H1 (cell line): ENCODE measurements around the gene CAPN15. TPM values are rescaled to one million over a fixed set of nuclear protein-coding genes. Genes with fewer than 3 reads are reported as not detected.
A peak's percentile ranks its signal among the peaks of the same experiment; 100 is the strongest.

Source experiments
- CTCF ChIA-PET: fragments of 300-600 bp; sonication (Branson Sonifier 250); formaldehyde crosslinking; loops from one replicate; lab custom pipeline; 2021; ENCODE audit not compliant: partially characterized antibody; lab: Charles Lee
- POLR2A ChIA-PET: fragments of 300-600 bp; sonication (Branson Sonifier 250); formaldehyde crosslinking; loops from one replicate; lab custom pipeline; 2021; ENCODE audit warnings: inconsistent platforms; ENCODE audit not compliant: partially characterized antibody; lab: Charles Lee
- DNase-seq, 2 experiments: peaks; one replicate each; pipeline versions ENCODE4 v3.0.0 to v3.0.0-alpha.2; 2010 to 2022; ENCODE audit warnings: low spot score in 2 of 2, low read depth in 1 of 2, mixed read lengths in 1 of 2
- FAIRE-seq: peaks from 2 replicates; lab custom pipeline; 2011; peaks lifted over from hg19 to GRCh38; lab: Jason Lieb, UNC
- H2AFZ ChIP-seq: 2 replicates; pipeline ENCODE4 v1.8.1; 2012; ENCODE audit warnings: low read length, inconsistent platforms
- H2AK5ac ChIP-seq: 2 replicates; pipeline ENCODE4 v1.6.1; 2013; ENCODE audit warnings: low read depth, low read length
- H2BK120ac ChIP-seq: replicated peaks from 2 replicates; pipeline ENCODE3; 2013; ENCODE audit warnings: low read depth, low read length, inconsistent platforms
- H2BK12ac ChIP-seq: 2 replicates; pipeline ENCODE4 v1.6.1; 2013; ENCODE audit warnings: low read depth, low read length
- H2BK15ac ChIP-seq: 2 replicates; pipeline ENCODE4 v1.6.1; 2013; ENCODE audit warnings: low read length
- H2BK20ac ChIP-seq: 2 replicates; pipeline ENCODE4 v1.6.1; 2013; ENCODE audit warnings: low read length
- H2BK5ac ChIP-seq: 2 replicates; pipeline ENCODE4 v1.6.1; 2013; ENCODE audit warnings: low read depth, low read length
- H3K14ac ChIP-seq: 2 replicates; pipeline ENCODE4 v1.6.1; 2013; ENCODE audit warnings: inconsistent platforms; ENCODE audit not compliant: insufficient read length
- H3K18ac ChIP-seq: 2 replicates; pipeline ENCODE4 v1.6.1; 2013; ENCODE audit warnings: low read length; ENCODE audit errors: extremely low read depth
- H3K23ac ChIP-seq: 2 replicates; pipeline ENCODE4 v1.6.1; 2013; ENCODE audit warnings: inconsistent platforms; ENCODE audit not compliant: insufficient read length
- H3K23me2 ChIP-seq: 2 replicates; pipeline ENCODE4 v1.6.1; 2013; ENCODE audit warnings: low read depth, low read length
- H3K27ac ChIP-seq: 2 replicates; pipeline ENCODE4 v1.6.1; 2011; ENCODE audit warnings: low read depth, low read length, inconsistent platforms
- H3K27me3 ChIP-seq, 4 experiments: replicated peaks in 1 of 4; 1 replicate in 1 of 4; 2 replicates in 3 of 4; pipeline versions ENCODE4 v1.6.1 to v1.8.1; 2011 to 2013; ENCODE audit warnings: low read length in 3 of 4, mild to moderate bottlenecking in 3 of 4, inconsistent platforms in 2 of 4, mixed read lengths in 2 of 4, moderate library complexity in 1 of 4; ENCODE audit not compliant: control insufficient read depth in 3 of 4, insufficient read depth in 3 of 4; ENCODE audit errors: extremely low read depth in 1 of 4
- H3K36me3 ChIP-seq, 4 experiments: 2 replicates each; pipeline versions ENCODE4 v1.6.1 to v1.8.1; 2011 to 2013; ENCODE audit warnings: mild to moderate bottlenecking in 4 of 4, low read length in 3 of 4, moderate library complexity in 2 of 4, control low read depth in 1 of 4, inconsistent platforms in 1 of 4; ENCODE audit not compliant: insufficient read depth in 4 of 4, control insufficient read depth in 2 of 4
- H3K4ac ChIP-seq: replicated peaks from 2 replicates; pipeline ENCODE3; 2013; ENCODE audit warnings: low read length, low read depth, mixed read lengths, inconsistent platforms; ENCODE audit not compliant: insufficient read length
- H3K4me1 ChIP-seq, 4 experiments: replicated peaks in 1 of 4; 1 replicate in 1 of 4; 2 replicates in 3 of 4; pipeline versions ENCODE4 v1.6.1 to v1.8.1; 2011 to 2013; ENCODE audit warnings: low read length in 3 of 4, inconsistent platforms in 2 of 4, mixed read lengths in 1 of 4; ENCODE audit not compliant: insufficient read depth in 4 of 4, control insufficient read depth in 3 of 4
- H3K4me2 ChIP-seq, 2 experiments: 2 replicates each; pipeline versions ENCODE4 v1.6.1 to v1.8.1; 2011 to 2013; ENCODE audit warnings: low read depth in 2 of 2, low read length in 2 of 2, control low read depth in 1 of 2, inconsistent platforms in 1 of 2, mild to moderate bottlenecking in 1 of 2; ENCODE audit not compliant: insufficient read depth in 1 of 2
- H3K4me3 ChIP-seq, 4 experiments: fragments of 200-600, 300-600 bp in 1 of 4; sonication (generic), shearing (Covaris generic), sonication (Bioruptor Twin) in 1 of 4; 2 replicates each; pipeline versions ENCODE4 v1.5.1 to v1.8.1; 2011 to 2016; ENCODE audit warnings: low read length in 4 of 4, low read depth in 3 of 4, control low read depth in 2 of 4, inconsistent platforms in 2 of 4, mild to moderate bottlenecking in 2 of 4, mixed read lengths in 1 of 4, moderate library complexity in 1 of 4; ENCODE audit not compliant: insufficient read depth in 2 of 4; ENCODE audit errors: extremely low read depth in 1 of 4
- H3K56ac ChIP-seq: replicated peaks from 2 replicates; pipeline ENCODE3; 2013; ENCODE audit warnings: low read depth, mild to moderate bottlenecking, mixed read lengths, low read length, inconsistent platforms; ENCODE audit not compliant: insufficient read length
- H3K79me1 ChIP-seq: 2 replicates; pipeline ENCODE4 v1.6.1; 2013; ENCODE audit warnings: low read depth, low read length, control low read depth
- H3K79me2 ChIP-seq, 2 experiments: 2 replicates each; pipeline versions ENCODE4 v1.6.1 to v1.8.1; 2012 to 2013; ENCODE audit warnings: low read length in 2 of 2, mild to moderate bottlenecking in 2 of 2, inconsistent platforms in 1 of 2; ENCODE audit not compliant: insufficient read depth in 2 of 2, control insufficient read depth in 1 of 2
- H3K9ac ChIP-seq, 4 experiments: replicated peaks in 1 of 4; 1 replicate in 1 of 4; 2 replicates in 3 of 4; pipeline versions ENCODE4 v1.6.1 to v1.8.1; 2011 to 2013; ENCODE audit warnings: low read depth in 3 of 4, low read length in 3 of 4, control low read depth in 2 of 4, mild to moderate bottlenecking in 2 of 4, moderate library complexity in 2 of 4, inconsistent platforms in 1 of 4; ENCODE audit errors: extremely low read depth in 1 of 4
- H3K9me3 ChIP-seq, 2 experiments: 2 replicates each; pipeline versions ENCODE4 v1.6.1 to v1.8.1; 2012 to 2013; ENCODE audit warnings: mild to moderate bottlenecking in 2 of 2, moderate library complexity in 2 of 2, control low read depth in 1 of 2, inconsistent platforms in 1 of 2, low read depth in 1 of 2, low read length in 1 of 2, mixed read lengths in 1 of 2; ENCODE audit not compliant: insufficient read depth in 2 of 2
- H4K20me1 ChIP-seq, 2 experiments: replicated peaks in 1 of 2; 2 replicates each; pipeline versions ENCODE3 to v1.8.1; 2011 to 2013; ENCODE audit warnings: inconsistent platforms in 2 of 2, low read length in 2 of 2, mild to moderate bottlenecking in 1 of 2; ENCODE audit not compliant: insufficient read depth in 2 of 2, control insufficient read depth in 1 of 2
- H4K5ac ChIP-seq: 2 replicates; pipeline ENCODE4 v1.6.1; 2013; ENCODE audit warnings: low read length, low read depth, mixed read lengths, inconsistent platforms; ENCODE audit not compliant: insufficient read length
- H4K8ac ChIP-seq: 2 replicates; pipeline ENCODE4 v1.8.0; 2013; ENCODE audit warnings: mild to moderate bottlenecking, moderate library complexity, low read length, inconsistent platforms; ENCODE audit not compliant: insufficient read depth; ENCODE audit errors: extremely low read depth
- H4K91ac ChIP-seq: replicated peaks from 2 replicates; pipeline ENCODE3; 2013; ENCODE audit warnings: low read length, mixed read lengths, inconsistent platforms; ENCODE audit not compliant: insufficient read length
- CHD1 ChIP-seq: IDR thresholded peaks from 2 replicates; pipeline ENCODE4 v1.6.1; 2012; ENCODE audit warnings: low read depth, low read length, improper control_type of control experiment
- CTBP2 ChIP-seq: IDR thresholded peaks from 2 replicates; pipeline ENCODE4 v1.7.0; 2011; ENCODE audit warnings: borderline replicate concordance, mild to moderate bottlenecking, moderate library complexity, mixed read lengths, low read length; ENCODE audit not compliant: insufficient read depth, insufficient read length
- KDM1A ChIP-seq: fragments of 200-600, 300-600 bp; sonication (generic); IDR thresholded peaks from 2 replicates; pipeline ENCODE4 v1.7.1; 2016; ENCODE audit warnings: mild to moderate bottlenecking, low read length, borderline replicate concordance
- MAFK ChIP-seq: IDR thresholded peaks from 2 replicates; pipeline ENCODE4 v1.6.1; 2012; ENCODE audit warnings: low read depth, mild to moderate bottlenecking, improper control_type of control experiment, low read length
- SP1 ChIP-seq: IDR thresholded peaks from 2 replicates; pipeline ENCODE4 v1.6.1; 2011; ENCODE audit warnings: low read depth, low read length
- TCF12 ChIP-seq: IDR thresholded peaks from 2 replicates; pipeline ENCODE4 v1.6.1; 2011; ENCODE audit warnings: low read depth, mild to moderate bottlenecking, low read length
- ZNF274 ChIP-seq: IDR thresholded peaks from 2 replicates; pipeline ENCODE4 v1.7.0; 2012; ENCODE audit warnings: low read length, borderline replicate concordance; ENCODE audit errors: extremely low read depth
- WGBS, 2 experiments: shearing (Covaris generic) in 1 of 2; methylation state at CpG; one replicate each; pipeline versions ENCODE4 v1.1.6 to v1.1.7; 2013 to 2015; ENCODE audit warnings: low lambda C conversion rate in 2 of 2, mixed read lengths in 2 of 2, inconsistent platforms in 1 of 2, low coverage in 1 of 2, missing lambda C conversion rate in 1 of 2; ENCODE audit not compliant: insufficient replicate concordance in 2 of 2, insufficient coverage in 1 of 2, insufficient read length in 1 of 2; ENCODE audit errors: extremely low coverage in 1 of 2, missing lambda C conversion rate in 1 of 2; 5-methylcytosine and 5-hydroxymethylcytosine counted together
- polyA plus RNA-seq, 7 experiments: library from polyadenylated mRNA; depleted of rRNA in 3 of 7; stranded (reverse) in 5 of 7; unstranded in 2 of 7; fragments of >200 nt in 5 of 7; fragments of 200-250 nt in 2 of 7; gene quantifications; 1 replicate in 5 of 7; 2 replicates in 1 of 7; 4 replicates in 1 of 7; pipeline versions ENCODE4 v1.2.1 to v1.2.3, GENCODE V29; 2011 to 2013; ENCODE audit warnings: missing spikeins in 2 of 7, mixed read lengths in 2 of 7
- total RNA-seq: library from RNA; stranded (reverse); fragmentation: NEBNext Ultra II Directional; extraction: Animal tissue kit (Norgen Biotek cat#: 25700); gene quantifications from 2 replicates; pipeline ENCODE4 v1.2.1, GENCODE V29; 2021

Gene CAPN15
- total and polyA plus RNA-seq, 2 of the 8 experiments (the other 6 are each of a cell fraction or from before 2014, with no cell fraction given) = 38.9 to 76.9 TPM

DNA sequence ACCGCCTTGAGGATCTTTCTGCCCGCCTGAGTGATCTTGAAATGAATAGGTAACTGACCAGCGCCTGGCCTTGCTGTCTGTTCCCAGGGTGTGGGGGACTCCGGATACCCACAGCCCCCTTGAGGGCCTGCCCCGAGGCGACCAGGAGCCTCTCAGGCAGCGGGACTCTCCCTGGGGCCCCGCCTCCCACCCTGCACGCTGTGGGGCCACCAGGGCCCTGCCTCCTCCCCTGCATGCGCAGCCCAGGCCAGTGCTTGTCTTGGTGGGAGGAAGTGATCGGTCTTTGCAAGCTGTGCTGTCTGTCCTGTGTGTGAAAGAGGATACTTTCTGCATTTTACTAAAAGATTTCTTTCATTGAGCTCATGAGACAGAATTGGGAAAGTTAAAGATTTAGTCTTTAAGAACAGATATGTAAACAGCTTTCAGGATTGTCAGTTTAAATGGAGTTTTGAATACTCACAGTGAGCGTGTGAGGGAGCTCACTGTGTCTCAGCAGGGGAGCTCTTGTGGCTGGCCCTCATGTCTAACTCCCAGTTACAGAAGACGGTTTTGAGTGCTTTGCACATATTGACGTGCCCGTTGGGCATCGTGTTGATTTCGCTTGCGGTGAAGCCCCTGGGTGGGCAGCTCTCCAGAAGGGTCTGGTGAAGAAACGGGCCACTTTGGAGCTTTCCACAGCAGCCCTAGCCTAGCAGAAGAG is 36.1 kb upstream of the CAPN15 start:
- Histone ChIP-seq H3K23ac (no peak overlapping the region), H4K20me1 (peaks cover 0 to 4% of the 10 kb centered on the region in 2 experiments), H3K79me1 (no peaks in the 10 kb centered on the region), H4K5ac (no peak overlapping the region), H2BK20ac (no peak overlapping the region), H3K27me3 (no peaks in the 10 kb centered on the region), H2AFZ (no peak overlapping the region), H3K4me3 (no peak overlapping the region), H3K9me3 (no peaks in the 10 kb centered on the region), H3K14ac (no peak overlapping the region), H2BK15ac (no peak overlapping the region), H3K79me2 (no peaks in the 10 kb centered on the region), H2BK5ac (no peak overlapping the region), H4K8ac (peak overlapping the region; percentile 62; the same call in 1 of the 2 replicates), H3K56ac (no peak overlapping the region), H2BK120ac (no peak overlapping the region), H3K18ac (peak overlapping the region; percentile 13; the same call in 1 of the 2 replicates), H3K4me2 (no peak overlapping the region), H2BK12ac (peak overlapping the region; percentile 75; the same call in 1 of the 2 replicates), H3K36me3 (no peaks in the 10 kb centered on the region; a peak in 1 of 8 replicates), H3K4me1 (peaks cover 6 to 9% (median 7%) of the 10 kb centered on the region in 4 experiments), H3K23me2 (no peaks in the 10 kb centered on the region), H2AK5ac (peak overlapping the region; percentile 11; the same call in 1 of the 2 replicates), H4K91ac (no peak overlapping the region), H3K9ac (no peak overlapping the region), H3K4ac (no peak overlapping the region), H3K27ac (no peak overlapping the region)
- 78% methylated on average over 19 of the region's 19 CpGs; no CpG with 5 or more reads in 1 of the 2 experiments for WGBS, 2 experiments
- FAIRE-seq = no peak
- ChIA-PET CTCF (interaction anchor here (0.8 to 2.7 kb wide), 9 partner anchors 8 to 114 kb away, joined by 3 to 15 read pairs (median 3); no protein-coding TSS in a partner anchor), POLR2A (interaction anchor here (1.1 to 1.5 kb wide), 3 partner anchors 15 to 49 kb away, joined by 3 read pairs; no protein-coding TSS in a partner anchor)
- DNase-seq = no peak
- no peak for TF ChIP-seq MAFK
- TF ChIP-seq ZNF274 = no peak
- no peak for TF ChIP-seq SP1
- no peak for TF ChIP-seq CHD1
- TF ChIP-seq TCF12 = no peak
- TF ChIP-seq CTBP2 = no peak
- TF ChIP-seq KDM1A = no peak
